ENCODE data around the gene GABRA1. TPM values are rescaled to one million over a fixed set of nuclear protein-coding genes. Genes with fewer than 3 reads are reported as not detected.

GABRA1 gene
- polyA plus RNA-seq, 1 donor = not detected

Other genes starting within 250 kb of the GABRA1 start
- gene GABRA6, start 162.4 kb upstream of the GABRA1 start, polyA plus RNA-seq (ENCODE audit: insufficient read length) = not detected
- gene GABRG2, start 219.7 kb downstream of the GABRA1 start, polyA plus RNA-seq (ENCODE audit: insufficient read length) = not detected